Neural progenitor cell (in vitro differentiated cells): Measurements from ENCODE around the gene CRELD2. TPM values are rescaled to one million over a fixed set of nuclear protein-coding genes. Genes with fewer than 3 reads are reported as not detected.

Experiments used
- DNase-seq: peaks from one replicate; pipeline ENCODE4 v3.0.0-alpha.2; 2016; ENCODE audit warnings: low spot score
- H2AFZ ChIP-seq: fragments of 200-600 bp; sonication (generic); replicated peaks from 2 replicates; pipeline ENCODE4 v1.6.1; 2016; ENCODE audit warnings: antibody characterized with exemption
- H3F3A ChIP-seq: fragments of 200-600 bp; sonication (generic); 2 replicates; pipeline ENCODE4 v1.6.1; 2016; ENCODE audit warnings: antibody characterized with exemption, low read depth
- H3K27ac ChIP-seq: fragments of 200-600 bp; sonication (generic); 2 replicates; pipeline ENCODE4 v1.5.1; 2016; ENCODE audit warnings: mild to moderate bottlenecking
- H3K27me3 ChIP-seq: fragments of 200-600 bp; sonication (generic); 2 replicates; pipeline ENCODE4 v1.6.1; 2016; ENCODE audit warnings: mild to moderate bottlenecking, moderate library complexity
- H3K36me3 ChIP-seq: fragments of 200-600 bp; sonication (generic); 2 replicates; pipeline ENCODE4 v1.5.1; 2016
- H3K4me1 ChIP-seq: fragments of 200-600 bp; sonication (generic); 2 replicates; pipeline ENCODE4 v1.6.1; 2016; ENCODE audit warnings: mixed run types
- H3K4me2 ChIP-seq: fragments of 200-600 bp; sonication (generic); 2 replicates; pipeline ENCODE4 v1.6.1; 2016
- H3K4me3 ChIP-seq: fragments of 200-600 bp; sonication (generic); 2 replicates; pipeline ENCODE4 v1.5.1; 2016
- H3K79me2 ChIP-seq: fragments of 200-600 bp; sonication (generic); 2 replicates; pipeline ENCODE4 v1.6.1; 2016; ENCODE audit warnings: low read depth
- H3K9ac ChIP-seq: fragments of 200-600 bp; sonication (generic); 2 replicates; pipeline ENCODE4 v1.6.1; 2016
- H3K9me3 ChIP-seq: fragments of 200-600 bp; sonication (generic); 2 replicates; pipeline ENCODE4 v1.5.1; 2016; ENCODE audit warnings: low read depth
- H4K20me1 ChIP-seq: fragments of 200-600 bp; sonication (generic); 2 replicates; pipeline ENCODE4 v1.6.1; 2016; ENCODE audit warnings: low read depth
- H3K27ac Mint-ChIP-seq: 3 replicates; pipeline ENCODE4 v1.8.0; 2021; ENCODE audit warnings: mixed read lengths
- H3K27me3 Mint-ChIP-seq: 2 replicates; pipeline ENCODE4 v1.8.0; 2022; ENCODE audit warnings: low read depth, mild to moderate bottlenecking, inconsistent platforms, moderate library complexity, mixed read lengths; ENCODE audit not compliant: insufficient read depth
- H3K36me3 Mint-ChIP-seq: 3 replicates; pipeline ENCODE4 v1.8.0; 2021; ENCODE audit warnings: mixed read lengths
- H3K4me1 Mint-ChIP-seq: 3 replicates; pipeline ENCODE4 v1.8.0; 2021; ENCODE audit warnings: mixed read lengths
- H3K4me3 Mint-ChIP-seq: 3 replicates; pipeline ENCODE4 v1.8.0; 2021; ENCODE audit warnings: mild to moderate bottlenecking, moderate library complexity, mixed read lengths
- H3K9me3 Mint-ChIP-seq: 3 replicates; pipeline ENCODE4 v1.8.0; 2020; ENCODE audit warnings: mixed read lengths
- CTCF ChIP-seq: fragments of 200-600 bp; sonication (generic); IDR thresholded peaks from 2 replicates; pipeline ENCODE4 v1.5.1; 2017; ENCODE audit warnings: antibody characterized with exemption, mild to moderate bottlenecking
- EZH2 ChIP-seq: fragments of 200-600 bp; sonication (generic); IDR thresholded peaks from 2 replicates; pipeline ENCODE4 v1.6.1; 2017; ENCODE audit warnings: antibody characterized with exemption, mild to moderate bottlenecking, moderate library complexity
- EZH2phosphoT487 ChIP-seq: fragments of 200-600 bp; sonication (generic); IDR thresholded peaks from 2 replicates; pipeline ENCODE4 v1.6.1; 2017; ENCODE audit warnings: antibody characterized with exemption
- total RNA-seq: library from RNA; depleted of rRNA; stranded (reverse); fragments of >200 nt; gene quantifications from 2 replicates; pipeline ENCODE4 v1.2.3, GENCODE V29; 2015; ENCODE audit warnings: low replicate concordance

The CRELD2 gene
- total RNA-seq, 1 donor from 2014 or later = 12.2 TPM

GRCh38 chr22:49967706-49968208 is 49.3 kb downstream of the CRELD2 start:
- H4K20me1 ChIP-seq = peaks cover 46% of the 10 kb centered on the region
- peaks cover 12% of the 10 kb centered on the region for H3K4me1 Mint-ChIP-seq
- peaks cover 4% of the 10 kb centered on the region for H3K36me3 Mint-ChIP-seq
- no peak overlapping the region for H3K4me3 Mint-ChIP-seq
- no peak overlapping the region for H2AFZ ChIP-seq
- peaks cover 6% of the 10 kb centered on the region for H3F3A ChIP-seq
- H3K9me3 ChIP-seq = no peaks in the 10 kb centered on the region
- no peak overlapping the region for H3K4me3 ChIP-seq
- DNase-seq = peak; percentile 13
- H3K27ac ChIP-seq = no peak overlapping the region
- peak overlapping the region; percentile 43 for H3K27ac Mint-ChIP-seq
- TF ChIP-seq EZH2 = no peak
- TF ChIP-seq CTCF = no peak
- no peak for TF ChIP-seq EZH2phosphoT487
- no peaks in the 10 kb centered on the region for H3K36me3 ChIP-seq
- peaks cover 14% of the 10 kb centered on the region for H3K4me1 ChIP-seq
- peaks cover 30% of the 10 kb centered on the region for H3K27me3 ChIP-seq
- H3K9ac ChIP-seq = no peak overlapping the region
- peaks cover 12% of the 10 kb centered on the region for H3K79me2 ChIP-seq
- no peaks in the 10 kb centered on the region for H3K9me3 Mint-ChIP-seq
- H3K4me2 ChIP-seq = no peak overlapping the region
- H3K27me3 Mint-ChIP-seq = peaks cover 12% of the 10 kb centered on the region

DNA sequence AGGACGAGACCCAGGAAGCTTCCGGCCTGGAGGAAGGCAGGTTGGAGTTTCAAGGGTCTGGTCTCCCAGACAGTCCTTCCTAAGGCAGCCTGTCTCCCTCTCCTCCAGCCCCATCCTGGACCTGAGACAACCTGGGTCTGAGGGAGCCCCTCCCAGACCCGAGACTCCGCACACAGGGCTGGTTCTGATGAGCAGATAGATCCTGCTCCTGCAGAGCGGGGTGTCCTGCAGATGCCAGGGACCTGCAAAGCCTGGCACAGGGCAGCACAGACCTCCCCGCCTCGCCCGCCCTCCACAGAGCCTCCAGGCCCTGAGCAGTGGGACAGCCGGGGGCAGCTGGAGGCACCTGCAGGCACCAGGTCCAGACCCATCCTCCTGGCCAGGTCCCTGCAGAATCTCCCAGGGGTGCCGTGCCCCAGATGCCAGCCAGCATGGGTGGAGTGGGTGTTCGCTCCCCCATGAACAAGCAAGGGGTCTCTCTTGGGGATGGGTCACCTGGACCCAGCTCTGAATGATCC is 49.9 kb downstream of the CRELD2 start:
- Mint-ChIP-seq H3K4me1 (peaks cover 12% of the 10 kb centered on the region), H3K27me3 (peaks cover 12% of the 10 kb centered on the region), H3K4me3 (no peak overlapping the region), H3K27ac (peak overlapping the region; percentile 43), H3K9me3 (no peaks in the 10 kb centered on the region), H3K36me3 (peaks cover 4% of the 10 kb centered on the region)
- Histone ChIP-seq H4K20me1 (peaks cover 40% of the 10 kb centered on the region), H2AFZ (no peak overlapping the region), H3K4me2 (no peak overlapping the region), H3K4me3 (no peak overlapping the region), H3K79me2 (peaks cover 6% of the 10 kb centered on the region), H3K27ac (no peak overlapping the region), H3K36me3 (no peaks in the 10 kb centered on the region), H3K4me1 (peaks cover 14% of the 10 kb centered on the region), H3K9ac (no peak overlapping the region), H3F3A (peaks cover 12% of the 10 kb centered on the region), H3K27me3 (peaks cover 37% of the 10 kb centered on the region), H3K9me3 (no peaks in the 10 kb centered on the region)
- DNase-seq = no peak
- no peak for TF ChIP-seq CTCF
- no peak for TF ChIP-seq EZH2phosphoT487
- TF ChIP-seq EZH2 = no peak

DNA sequence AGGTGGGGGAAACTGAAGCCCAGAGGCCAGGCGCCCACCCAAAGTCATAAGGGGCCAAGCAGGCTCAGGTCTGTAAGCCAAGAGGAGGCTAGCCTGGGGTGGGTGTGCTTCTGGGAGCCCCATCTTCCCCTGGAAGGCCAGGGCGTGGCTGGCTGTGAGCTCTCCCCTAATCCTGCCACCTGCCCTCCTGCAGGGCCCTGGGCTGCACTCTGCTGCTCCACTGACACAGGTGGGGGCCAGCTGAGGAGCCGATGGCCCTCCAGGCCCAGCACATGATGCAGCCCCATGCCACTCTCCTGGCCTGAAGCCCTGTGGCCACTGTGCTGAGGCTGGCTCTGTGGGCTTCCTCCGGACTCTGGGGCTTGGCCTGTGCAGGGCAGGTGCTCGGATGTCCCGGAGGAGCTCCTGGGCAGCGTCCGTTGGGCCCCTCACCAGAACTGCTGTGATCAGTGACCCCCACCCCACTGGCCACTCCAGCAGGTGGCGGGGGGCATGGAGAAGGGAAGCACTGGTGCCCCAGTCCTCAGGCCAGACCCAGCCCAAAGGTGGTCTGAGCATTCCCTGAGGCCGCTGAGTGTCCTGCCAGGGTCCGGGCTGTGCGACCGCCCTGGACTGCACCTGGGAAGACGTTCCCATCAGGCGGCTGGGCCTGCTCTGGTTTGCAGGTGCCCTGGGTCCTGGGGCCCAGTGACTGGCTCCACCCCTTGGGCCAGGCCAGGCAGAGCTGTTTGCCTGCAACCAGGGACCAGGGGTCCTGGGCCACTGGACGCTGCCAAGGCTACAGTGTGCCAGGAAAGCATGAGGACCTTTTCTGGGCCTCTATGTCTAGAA is 50.6 kb downstream of the CRELD2 start:
- Mint-ChIP-seq H3K27me3 (peaks cover 10% of the 10 kb centered on the region), H3K27ac (no peak overlapping the region), H3K9me3 (no peaks in the 10 kb centered on the region), H3K4me1 (peaks cover 9% of the 10 kb centered on the region), H3K36me3 (peaks cover 2% of the 10 kb centered on the region), H3K4me3 (no peak overlapping the region)
- no peak overlapping the region for H3K27ac ChIP-seq
- no peaks in the 10 kb centered on the region for H3K79me2 ChIP-seq
- H3K36me3 ChIP-seq = no peaks in the 10 kb centered on the region
- H3K9me3 ChIP-seq = no peaks in the 10 kb centered on the region
- no peak overlapping the region for H3K4me2 ChIP-seq
- H4K20me1 ChIP-seq = peaks cover 33% of the 10 kb centered on the region
- no peak overlapping the region for H3K4me3 ChIP-seq
- H3K27me3 ChIP-seq = peaks cover 38% of the 10 kb centered on the region
- peaks cover 15% of the 10 kb centered on the region for H3F3A ChIP-seq
- H3K4me1 ChIP-seq = peaks cover 14% of the 10 kb centered on the region
- no peak for TF ChIP-seq CTCF
- no peak for TF ChIP-seq EZH2
- TF ChIP-seq EZH2phosphoT487 = no peak
- H2AFZ ChIP-seq = no peak overlapping the region
- DNase-seq = peak; percentile 3
- no peak overlapping the region for H3K9ac ChIP-seq
